Measurements from ENCODE around the gene SDCCAG8. TPM values are rescaled to one million over a fixed set of nuclear protein-coding genes. Genes with fewer than 3 reads are reported as not detected.

Gene SDCCAG8
- total RNA-seq, 1 donor from 2014 or later, result 105 TPM

- DNase-seq, result peak; percentile 69
Observed at GRCh38 chr1:243254233-243254926, 1.5 kb upstream of the SDCCAG8 start.

GRCh38 chr1:243254927-243255790 lies 682 bp upstream of the SDCCAG8 start, which contains the start of gene CEP170:
Gene CEP170, minus strand, starts transcription at chr1:243255281. Its CDS starts 30,001 bp downstream, at chr1:243225280.
- peak; percentile 90 for DNase-seq

GRCh38 chr1:243256590-243256989 lies 749 bp downstream of the SDCCAG8 start:
- DNase-seq, result no peak

GRCh38 chr1:243257189-243257588 lies 1.3 kb downstream of the SDCCAG8 start:
- no peak for DNase-seq

- no peak for DNase-seq
Observed at GRCh38 chr1:243258731-243259130, 2.9 kb downstream of the SDCCAG8 start.

GRCh38 chr1:243260221-243260880 lies 4.5 kb downstream of the SDCCAG8 start:
- DNase-seq, result no peak

GRCh38 chr1:243261390-243261789 lies 5.5 kb downstream of the SDCCAG8 start:
- no peak for DNase-seq

- DNase-seq, result no peak
Observed at GRCh38 chr1:243264717-243265116, 8.9 kb downstream of the SDCCAG8 start.

GRCh38 chr1:243266231-243266630 lies 10.4 kb downstream of the SDCCAG8 start:
- DNase-seq, result no peak

- no peak for DNase-seq
Observed at GRCh38 chr1:243267471-243267880, 11.6 kb downstream of the SDCCAG8 start.

- no peak for DNase-seq
Observed at GRCh38 chr1:243267914-243268653, 12.2 kb downstream of the SDCCAG8 start.

GRCh38 chr1:243268751-243269460 lies 13.1 kb downstream of the SDCCAG8 start:
- DNase-seq, result no peak

- no peak for DNase-seq
Observed at GRCh38 chr1:243269461-243269801, 13.6 kb downstream of the SDCCAG8 start.

GRCh38 chr1:243270097-243270864 lies 14.4 kb downstream of the SDCCAG8 start:
- DNase-seq, result no peak

- no peak for DNase-seq
Observed at GRCh38 chr1:243271996-243272395, 16.2 kb downstream of the SDCCAG8 start.

- no peak for DNase-seq
Observed at GRCh38 chr1:243272401-243272800, 16.6 kb downstream of the SDCCAG8 start.

GRCh38 chr1:243273506-243273905 lies 17.7 kb downstream of the SDCCAG8 start:
- DNase-seq, result no peak

- no peak for DNase-seq
Observed at GRCh38 chr1:243273945-243274344, 18.1 kb downstream of the SDCCAG8 start.

- no peak for DNase-seq
Observed at GRCh38 chr1:243275316-243275715, 19.5 kb downstream of the SDCCAG8 start.

GRCh38 chr1:243280571-243281129 lies 24.8 kb downstream of the SDCCAG8 start:
- DNase-seq, result no peak

GRCh38 chr1:243281672-243282071 lies 25.8 kb downstream of the SDCCAG8 start:
- no peak for DNase-seq

Data from occipital lobe (tissue), 2 donors.